GM23248 (cell line): ENCODE results near the gene NTMT1. TPM values are rescaled to one million over a fixed set of nuclear protein-coding genes. Genes with fewer than 3 reads are reported as not detected.

ENCODE experiments used
- DNase-seq: peaks from one replicate; pipeline ENCODE4 v3.0.0-alpha.2; 2015
- H2AFZ ChIP-seq: fragments of 200-600 bp; sonication (generic); 2 replicates; pipeline ENCODE4 v1.6.1; 2016; ENCODE audit warnings: antibody characterized with exemption
- H3F3A ChIP-seq: fragments of 200-600 bp; sonication (generic); 2 replicates; pipeline ENCODE4 v1.6.1; 2016; ENCODE audit warnings: mild to moderate bottlenecking, antibody characterized with exemption, mixed run types; ENCODE audit not compliant: insufficient read depth
- H3K27ac ChIP-seq: fragments of 200-600 bp; sonication (generic); 2 replicates; pipeline ENCODE4 v1.5.1; 2016; ENCODE audit warnings: mild to moderate bottlenecking
- H3K27me3 ChIP-seq: fragments of 200-600 bp; sonication (generic); replicated peaks from 2 replicates; pipeline ENCODE4 v1.6.1; 2016; ENCODE audit warnings: mild to moderate bottlenecking; ENCODE audit not compliant: insufficient read depth
- H3K36me3 ChIP-seq: fragments of 200-600 bp; sonication (generic); 2 replicates; pipeline ENCODE4 v1.6.1; 2016; ENCODE audit warnings: low read depth, mild to moderate bottlenecking
- H3K4me1 ChIP-seq: fragments of 200-600 bp; sonication (generic); 2 replicates; pipeline ENCODE4 v1.6.1; 2016; ENCODE audit warnings: mild to moderate bottlenecking; ENCODE audit not compliant: insufficient read depth
- H3K4me2 ChIP-seq: fragments of 200-600 bp; sonication (generic); one replicate; pipeline ENCODE4 v1.6.1; 2016; ENCODE audit warnings: mild to moderate bottlenecking; ENCODE audit not compliant: unreplicated experiment
- H3K4me3 ChIP-seq: fragments of 200-600 bp; sonication (generic); 2 replicates; pipeline ENCODE4 v1.5.1; 2016; ENCODE audit warnings: mild to moderate bottlenecking
- H3K79me2 ChIP-seq: fragments of 200-600 bp; sonication (generic); 2 replicates; pipeline ENCODE4 v1.6.1; 2016; ENCODE audit warnings: mild to moderate bottlenecking; ENCODE audit not compliant: insufficient read depth
- H3K9ac ChIP-seq: fragments of 200-600 bp; sonication (generic); 2 replicates; pipeline ENCODE4 v1.6.1; 2016; ENCODE audit warnings: mild to moderate bottlenecking
- H3K9me2 ChIP-seq: fragments of 200-600 bp; sonication (generic); 2 replicates; pipeline ENCODE4 v1.6.1; 2016; ENCODE audit warnings: mixed run types, mild to moderate bottlenecking, moderate library complexity; ENCODE audit not compliant: insufficient read depth
- H3K9me3 ChIP-seq: fragments of 200-600 bp; sonication (generic); one replicate; pipeline ENCODE4 v1.6.1; 2017; ENCODE audit warnings: low read depth
- H4K20me1 ChIP-seq: fragments of 200-600 bp; sonication (generic); 2 replicates; pipeline ENCODE4 v1.6.0; 2016; ENCODE audit not compliant: insufficient read depth
- EZH2 ChIP-seq: fragments of 200-600 bp; sonication (generic); IDR thresholded peaks from 2 replicates; pipeline ENCODE4 v1.6.1; 2018; ENCODE audit warnings: antibody characterized with exemption, mild to moderate bottlenecking; ENCODE audit not compliant: insufficient read depth, poor library complexity, severe bottlenecking
- EZH2phosphoT487 ChIP-seq: fragments of 200-600 bp; sonication (generic); IDR thresholded peaks from 2 replicates; pipeline ENCODE4 v1.6.1; 2018; ENCODE audit warnings: antibody characterized with exemption, moderate library complexity, mild to moderate bottlenecking, low read depth; ENCODE audit not compliant: insufficient read depth
- WGBS, 2 experiments: methylation state at CpG; one replicate each; pipeline ENCODE4 v1.1.6; 2015 to 2017; ENCODE audit warnings: low lambda C conversion rate in 2 of 2, low coverage in 1 of 2; ENCODE audit errors: missing lambda C conversion rate in 2 of 2; 5-methylcytosine and 5-hydroxymethylcytosine counted together
- in situ Hi-C: fragments of 300-500 bp; cut with MboI; formaldehyde crosslinking; loops from 2 replicates; pipeline ENCODE4 v1.15.0; 2020
- polyA plus RNA-seq: library from polyadenylated mRNA; unstranded; fragments of >200 nt; fragmentation: Nextera tagmentation; extraction: Ambion mirVana; gene quantifications from 2 replicates; pipeline ENCODE4 v1.2.1, GENCODE V29; 2016
- total RNA-seq: library from RNA; depleted of rRNA; stranded (reverse); fragments of >200 nt; shearing (Covaris generic); gene quantifications from 2 replicates; pipeline ENCODE4 v1.2.3, GENCODE V29; 2014

NTMT1 gene
- total and polyA plus RNA-seq, 2 experiments from 2014 or later, result 44.5 to 115 TPM

GRCh38 chr9:129623331-129623730 is 2.6 kb upstream of the NTMT1 start:
- TF ChIP-seq EZH2 (no peak), EZH2phosphoT487 (no peak)
- H2AFZ ChIP-seq, result peak overlapping the region; percentile 35; the same call in 1 of the 2 replicates

GRCh38 chr9:129624168-129624759 is 1.7 kb upstream of the NTMT1 start:
- H3K27me3 ChIP-seq, result no peaks in the 10 kb centered on the region
- no peak for TF ChIP-seq EZH2
- no peak for TF ChIP-seq EZH2phosphoT487
- in situ Hi-C loops, result no loop called here
- H4K20me1 ChIP-seq, result no peaks in the 10 kb centered on the region
- no peak overlapping the region for H3K4me2 ChIP-seq
- peak overlapping the region; percentile 67 for H3K27ac ChIP-seq
- H3K9me2 ChIP-seq, result no peaks in the 10 kb centered on the region
- 47 to 50% methylated on average over 12 of the region's 12 CpGs for WGBS, 2 experiments
- no peak overlapping the region for H3K4me3 ChIP-seq
- no peaks in the 10 kb centered on the region for H3K36me3 ChIP-seq
- H3K9ac ChIP-seq, result no peak overlapping the region
- peaks cover 32% of the 10 kb centered on the region for H3K4me1 ChIP-seq
- peak; percentile 74 for DNase-seq
- H3K79me2 ChIP-seq, result peaks cover 37% of the 10 kb centered on the region
- H2AFZ ChIP-seq, result no peak overlapping the region
- H3K9me3 ChIP-seq, result no peaks in the 10 kb centered on the region
- H3F3A ChIP-seq, result peaks cover 43% of the 10 kb centered on the region

More at GRCh38 chr9:129623331-129623730, 2.6 kb upstream of the NTMT1 start:
- H4K20me1 ChIP-seq, result no peaks in the 10 kb centered on the region
- H3K4me2 ChIP-seq, result peak overlapping the region; percentile 28
- H3K9me3 ChIP-seq, result no peaks in the 10 kb centered on the region
- H3F3A ChIP-seq, result peaks cover 42% of the 10 kb centered on the region
- peaks cover 28% of the 10 kb centered on the region for H3K79me2 ChIP-seq
- in situ Hi-C loops, result no loop called here
- peak overlapping the region; percentile 67 for H3K27ac ChIP-seq
- peak; percentile 83 for DNase-seq
- WGBS, 2 experiments, result 25 to 26% methylated on average over 6 of the region's 6 CpGs
- H3K4me3 ChIP-seq, result no peak overlapping the region
- no peaks in the 10 kb centered on the region for H3K36me3 ChIP-seq
- peak overlapping the region; percentile 31; the same call in 1 of the 2 replicates for H3K9ac ChIP-seq
- H3K9me2 ChIP-seq, result no peaks in the 10 kb centered on the region
- no peaks in the 10 kb centered on the region for H3K27me3 ChIP-seq
- peaks cover 23% of the 10 kb centered on the region for H3K4me1 ChIP-seq

GRCh38 chr9:129624947-129625346 is 1.0 kb upstream of the NTMT1 start:
- Histone ChIP-seq H2AFZ (0 out of 2 replicates have a peak overlapping the region, but pooled peaks have one; percentile 33), H4K20me1 (no peaks in the 10 kb centered on the region), H3K27ac (no peak overlapping the region), H3K9me2 (no peaks in the 10 kb centered on the region), H3K4me3 (no peak overlapping the region), H3K4me2 (no peak overlapping the region), H3K79me2 (peaks cover 44% of the 10 kb centered on the region), H3F3A (peaks cover 40% of the 10 kb centered on the region), H3K4me1 (peaks cover 37% of the 10 kb centered on the region), H3K36me3 (no peaks in the 10 kb centered on the region), H3K27me3 (no peaks in the 10 kb centered on the region), H3K9ac (no peak overlapping the region), H3K9me3 (no peaks in the 10 kb centered on the region)
- no peak for TF ChIP-seq EZH2phosphoT487
- TF ChIP-seq EZH2, result no peak
- 31 to 35% methylated on average over 9 of the region's 9 CpGs for WGBS, 2 experiments
- in situ Hi-C loops, result no loop called here
- DNase-seq, result no peak

- DNase-seq, result peak; percentile 80
- TF ChIP-seq EZH2 (no peak), EZH2phosphoT487 (no peak)
- Histone ChIP-seq H3K36me3 (no peaks in the 10 kb centered on the region), H3K9ac (peak overlapping the region; percentile 94), H3K79me2 (peaks cover 62% of the 10 kb centered on the region), H2AFZ (peak overlapping the region; percentile 41; the same call in 1 of the 2 replicates), H3F3A (peaks cover 40% of the 10 kb centered on the region), H3K27me3 (no peaks in the 10 kb centered on the region), H3K9me2 (no peaks in the 10 kb centered on the region), H3K9me3 (no peaks in the 10 kb centered on the region), H4K20me1 (0 out of 2 replicates have a peak, but pooled peaks cover 1% of the 10 kb centered on the region), H3K4me3 (peak overlapping the region; percentile 85), H3K4me2 (peak overlapping the region; percentile 98), H3K4me1 (peaks cover 44% of the 10 kb centered on the region), H3K27ac (peak overlapping the region; percentile 96)
- in situ Hi-C loops, result no loop called here
- 1% methylated on average over 20 of the region's 20 CpGs for WGBS, 2 experiments
Observed at GRCh38 chr9:129626625-129627284, 792 bp downstream of the NTMT1 start.
